SK-MEL-5 (cell line): ENCODE data around the gene MMP12. TPM values are rescaled to one million over a fixed set of nuclear protein-coding genes. Genes with fewer than 3 reads are reported as not detected.

Experiments
- DNase-seq: peaks from one replicate; pipeline ENCODE4 v3.0.0-alpha.2; 2016; ENCODE audit warnings: low read depth, low spot score
- in situ Hi-C: cut with HindIII; loops from 2 replicates; pipeline ENCODE4 v1.10.0; 2016; ENCODE audit warnings: low sequenced_read_pairs, high pct_unique_total_duplicates, low pct_unique_long_range_greater_than_20kb
- small RNA-seq, 2 experiments: library from RNA; depleted of rRNA; stranded (forward); fragments of <200 nt; gene quantifications; one replicate each; pipeline ENCODE3, GENCODE V24; 2014
- total RNA-seq: library from RNA; depleted of rRNA; stranded (reverse); fragments of >200 nt; shearing (Covaris generic); gene quantifications from 2 replicates; pipeline ENCODE4 v1.2.3, GENCODE V29; 2014; rRNA removed

The MMP12 gene
- total RNA-seq, 1 experiment from 2014 or later = not detected

GRCh38 chr11:102830001-102830727, 44.6 kb downstream of the MMP12 start:
- in situ Hi-C loops = no loop called here
- DNase-seq = no peak

- in situ Hi-C loops = no loop called here
- DNase-seq = no peak
Observed at GRCh38 chr11:102829316-102830000, 45.3 kb downstream of the MMP12 start.

- in situ Hi-C loops = no loop called here
- DNase-seq = no peak
Observed at GRCh38 chr11:102824556-102824955, 50.2 kb downstream of the MMP12 start.

- in situ Hi-C loops = no loop called here
Observed at GRCh38 chr11:102819491-102819890, 55.3 kb downstream of the MMP12 start.

GRCh38 chr11:102813484-102813883, 61.3 kb downstream of the MMP12 start:
- DNase-seq = no peak
- in situ Hi-C loops = no loop called here

More at GRCh38 chr11:102819491-102819890, 55.3 kb downstream of the MMP12 start:
- no peak for DNase-seq

Small RNA genes within 50 kb of the gene (small RNA-seq; reads per million reads assigned to genes)
- gene RNU7-159P = 0 reads per million in 2 experiments

Other genes with a start within 250 kb of the MMP12 start
- not detected in 2 replicates for gene MMP20, start 249.7 kb downstream of the MMP12 start, total RNA-seq
- not detected in 2 replicates for gene MMP27, start 169.2 kb downstream of the MMP12 start, total RNA-seq
- 30.1 and 31.6 TPM in 2 replicates for gene MMP8, start 150.0 kb downstream of the MMP12 start, total RNA-seq
- gene MMP10, start 94.4 kb downstream of the MMP12 start, total RNA-seq = not detected in 2 replicates
- gene MMP1, start 76.8 kb downstream of the MMP12 start, total RNA-seq = 4.6 and 5.5 TPM in 2 replicates
- 0.05 TPM in 1 of 2 replicates, not detected in the other for gene MMP3, start 31.4 kb downstream of the MMP12 start, total RNA-seq
- gene MMP13, start 80.8 kb upstream of the MMP12 start, total RNA-seq = not detected in 2 replicates
- gene DCUN1D5, start 217.2 kb upstream of the MMP12 start, total RNA-seq = 54.2 and 64.4 TPM in 2 replicates
- 15.0 and 18.6 TPM in 2 replicates for gene DYNC2H1, start 234.4 kb upstream of the MMP12 start, total RNA-seq